Panc1 (cell line): ENCODE measurements around the gene CYB5R3. TPM values are rescaled to one million over a fixed set of nuclear protein-coding genes. Genes with fewer than 3 reads are reported as not detected.

Source experiments
- ATAC-seq: fragments of 200-7000 bp; cut with Tn5 transposase; 2 replicates; pipeline ENCODE4 v1.9.1; 2020; ENCODE audit warnings: mild to moderate bottlenecking, moderate library complexity
- BruUV-seq: library from RNA; stranded (reverse); fragments of 400-500 nt; replicated peaks from 2 replicates; lab custom pipeline; 2021; lab: Mats Ljungman, UMichigan
- CTCF ChIA-PET: fragments of 300-600 bp; sonication (Branson Sonifier 250); formaldehyde crosslinking; loops from one replicate; lab custom pipeline; 2022; ENCODE audit warnings: antibody characterized with exemption; lab: Charles Lee
- POLR2A ChIA-PET: fragments of 300-600 bp; sonication (Branson Sonifier 250); formaldehyde crosslinking; loops from one replicate; lab custom pipeline; 2022; ENCODE audit warnings: antibody characterized with exemption; lab: Charles Lee
- DNase-seq: peaks from one replicate; pipeline ENCODE4 v3.0.0-alpha.2; 2010; ENCODE audit warnings: low read depth, low spot score
- H3K27ac ChIP-seq: 2 replicates; pipeline ENCODE4 v1.5.1; 2011; ENCODE audit warnings: mild to moderate bottlenecking, low read length, inconsistent platforms
- H3K27me3 ChIP-seq: fragments of 200-500 bp; sonication (Bioruptor generic); 2 replicates; pipeline ENCODE4 v1.6.0; 2014; ENCODE audit warnings: low read length, inconsistent platforms; ENCODE audit not compliant: control insufficient read depth, insufficient read depth
- H3K36me3 ChIP-seq: fragments of 200-500 bp; sonication (Bioruptor generic); 2 replicates; pipeline ENCODE4 v1.5.1; 2014; ENCODE audit warnings: inconsistent platforms, mild to moderate bottlenecking, low read length, moderate library complexity; ENCODE audit not compliant: control insufficient read depth, insufficient read depth
- H3K4me1 ChIP-seq: 2 replicates; pipeline ENCODE4 v1.5.1; 2011; ENCODE audit warnings: inconsistent platforms, mild to moderate bottlenecking, low read length, moderate library complexity; ENCODE audit not compliant: control insufficient read depth, insufficient read depth
- H3K4me3 ChIP-seq, 2 experiments: 2 replicates each; pipeline ENCODE4 v1.5.1; 2011 to 2012; ENCODE audit warnings: low read depth in 2 of 2, low read length in 2 of 2, mild to moderate bottlenecking in 2 of 2, inconsistent platforms in 1 of 2, moderate library complexity in 1 of 2
- H3K9me3 ChIP-seq: fragments of 200-500 bp; sonication (Bioruptor generic); 2 replicates; pipeline ENCODE4 v1.5.1; 2014; ENCODE audit warnings: low read depth, mild to moderate bottlenecking, inconsistent platforms, low read length, moderate library complexity; ENCODE audit not compliant: control insufficient read depth, insufficient read depth
- POLR2AphosphoS5 ChIP-seq: IDR thresholded peaks from 2 replicates; pipeline ENCODE4 v1.6.1; 2012; ENCODE audit warnings: mild to moderate bottlenecking, low read depth, low read length, moderate library complexity
- SIN3A ChIP-seq: IDR thresholded peaks from 2 replicates; pipeline ENCODE4 v1.6.1; 2012; ENCODE audit warnings: low read depth, mild to moderate bottlenecking, low read length, moderate library complexity, borderline replicate concordance; ENCODE audit not compliant: insufficient read depth
- TCF7L2 ChIP-seq: IDR thresholded peaks from 2 replicates; pipeline ENCODE4 v1.6.1; 2011; ENCODE audit warnings: mild to moderate bottlenecking, low read depth, low read length, inconsistent platforms
- in situ Hi-C: cut with HindIII; loops from 2 replicates; pipeline ENCODE4 v1.10.0; 2016; ENCODE audit warnings: low sequenced_read_pairs, low pct_unique_long_range_greater_than_20kb
- intact Hi-C: fragments of 100-400 bp; cut with micrococcal nuclease; formaldehyde crosslinking; loops from one replicate; pipeline ENCODE4 v1.10.0; 2022; ENCODE audit not compliant: unreplicated experiment
- total RNA-seq: library from RNA; stranded (reverse); gene quantifications from one replicate; pipeline ENCODE4 v1.2.1, GENCODE V29; 2021; ENCODE audit not compliant: unreplicated experiment
- TF ChIP-seq, protein P1 (sequence below), 2 experiments: IDR thresholded peaks; 2 replicates each; pipeline ENCODE4 v1.6.1; 2011 to 2012; ENCODE audit warnings: low read depth in 2 of 2, control low read depth in 1 of 2, low read length in 1 of 2, mild to moderate bottlenecking in 1 of 2, moderate library complexity in 1 of 2; ENCODE audit not compliant: insufficient read depth in 1 of 2
- TF ChIP-seq, protein P2 (sequence below): fragments of 450-650 bp; IDR thresholded peaks from 2 replicates; pipeline ENCODE4 v1.5.1; 2017; ENCODE audit warnings: mild to moderate bottlenecking

The CYB5R3 gene
- total RNA-seq, 1 experiment from 2014 or later, result 102 TPM

DNA sequence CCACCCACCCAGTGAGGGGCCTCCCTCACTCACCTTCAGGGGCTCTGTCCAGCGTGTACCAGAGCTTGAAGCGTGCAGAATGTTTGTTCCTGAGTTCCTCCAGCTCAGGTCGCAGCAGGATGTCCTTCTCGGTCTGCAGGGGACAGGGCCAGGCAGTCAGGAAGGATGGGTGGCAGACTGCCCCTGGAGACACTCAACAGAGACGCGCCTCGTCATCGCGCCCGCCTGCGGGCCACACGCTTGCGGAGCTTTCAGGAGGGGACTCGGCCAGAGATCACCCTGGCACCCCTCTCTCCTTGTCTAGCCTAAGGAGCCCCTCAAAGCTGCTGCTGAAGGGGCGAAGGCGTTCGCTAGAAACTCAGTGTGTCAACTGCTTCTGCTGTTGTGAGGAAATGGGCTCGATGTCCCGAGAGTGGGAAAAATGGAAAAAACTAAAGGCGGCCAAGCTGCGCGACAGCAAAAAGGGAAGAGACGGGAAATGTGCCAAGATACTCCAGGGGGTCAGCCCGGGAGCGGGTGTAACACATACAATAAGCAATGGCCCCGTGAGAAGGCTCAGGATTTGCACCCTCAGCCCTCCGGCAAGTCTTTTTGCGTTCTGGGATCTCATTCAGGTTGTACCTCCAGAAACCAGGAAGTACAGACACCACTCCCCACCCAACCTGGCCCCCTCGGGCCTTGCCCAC, 25.3 kb downstream of the CYB5R3 start:
- no peaks in the 10 kb centered on the region for H3K9me3 ChIP-seq
- BruUV-seq, result no TSS peak
- H3K4me3 ChIP-seq, result no peak overlapping the region
- intact Hi-C loops, result no loop called here
- TF ChIP-seq POLR2AphosphoS5, result no peak
- TF ChIP-seq, protein P1, sequence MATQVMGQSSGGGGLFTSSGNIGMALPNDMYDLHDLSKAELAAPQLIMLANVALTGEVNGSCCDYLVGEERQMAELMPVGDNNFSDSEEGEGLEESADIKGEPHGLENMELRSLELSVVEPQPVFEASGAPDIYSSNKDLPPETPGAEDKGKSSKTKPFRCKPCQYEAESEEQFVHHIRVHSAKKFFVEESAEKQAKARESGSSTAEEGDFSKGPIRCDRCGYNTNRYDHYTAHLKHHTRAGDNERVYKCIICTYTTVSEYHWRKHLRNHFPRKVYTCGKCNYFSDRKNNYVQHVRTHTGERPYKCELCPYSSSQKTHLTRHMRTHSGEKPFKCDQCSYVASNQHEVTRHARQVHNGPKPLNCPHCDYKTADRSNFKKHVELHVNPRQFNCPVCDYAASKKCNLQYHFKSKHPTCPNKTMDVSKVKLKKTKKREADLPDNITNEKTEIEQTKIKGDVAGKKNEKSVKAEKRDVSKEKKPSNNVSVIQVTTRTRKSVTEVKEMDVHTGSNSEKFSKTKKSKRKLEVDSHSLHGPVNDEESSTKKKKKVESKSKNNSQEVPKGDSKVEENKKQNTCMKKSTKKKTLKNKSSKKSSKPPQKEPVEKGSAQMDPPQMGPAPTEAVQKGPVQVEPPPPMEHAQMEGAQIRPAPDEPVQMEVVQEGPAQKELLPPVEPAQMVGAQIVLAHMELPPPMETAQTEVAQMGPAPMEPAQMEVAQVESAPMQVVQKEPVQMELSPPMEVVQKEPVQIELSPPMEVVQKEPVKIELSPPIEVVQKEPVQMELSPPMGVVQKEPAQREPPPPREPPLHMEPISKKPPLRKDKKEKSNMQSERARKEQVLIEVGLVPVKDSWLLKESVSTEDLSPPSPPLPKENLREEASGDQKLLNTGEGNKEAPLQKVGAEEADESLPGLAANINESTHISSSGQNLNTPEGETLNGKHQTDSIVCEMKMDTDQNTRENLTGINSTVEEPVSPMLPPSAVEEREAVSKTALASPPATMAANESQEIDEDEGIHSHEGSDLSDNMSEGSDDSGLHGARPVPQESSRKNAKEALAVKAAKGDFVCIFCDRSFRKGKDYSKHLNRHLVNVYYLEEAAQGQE (IDR thresholded peaks at IDR 0.05; ENCODE audit: insufficient read depth in 1 of 2, low read depth in 2 of 2, low read length in 1 of 2), result no peak
- TF ChIP-seq TCF7L2, result no peak
- TF ChIP-seq, protein P2, sequence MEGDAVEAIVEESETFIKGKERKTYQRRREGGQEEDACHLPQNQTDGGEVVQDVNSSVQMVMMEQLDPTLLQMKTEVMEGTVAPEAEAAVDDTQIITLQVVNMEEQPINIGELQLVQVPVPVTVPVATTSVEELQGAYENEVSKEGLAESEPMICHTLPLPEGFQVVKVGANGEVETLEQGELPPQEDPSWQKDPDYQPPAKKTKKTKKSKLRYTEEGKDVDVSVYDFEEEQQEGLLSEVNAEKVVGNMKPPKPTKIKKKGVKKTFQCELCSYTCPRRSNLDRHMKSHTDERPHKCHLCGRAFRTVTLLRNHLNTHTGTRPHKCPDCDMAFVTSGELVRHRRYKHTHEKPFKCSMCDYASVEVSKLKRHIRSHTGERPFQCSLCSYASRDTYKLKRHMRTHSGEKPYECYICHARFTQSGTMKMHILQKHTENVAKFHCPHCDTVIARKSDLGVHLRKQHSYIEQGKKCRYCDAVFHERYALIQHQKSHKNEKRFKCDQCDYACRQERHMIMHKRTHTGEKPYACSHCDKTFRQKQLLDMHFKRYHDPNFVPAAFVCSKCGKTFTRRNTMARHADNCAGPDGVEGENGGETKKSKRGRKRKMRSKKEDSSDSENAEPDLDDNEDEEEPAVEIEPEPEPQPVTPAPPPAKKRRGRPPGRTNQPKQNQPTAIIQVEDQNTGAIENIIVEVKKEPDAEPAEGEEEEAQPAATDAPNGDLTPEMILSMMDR, result no peak
- no peak for TF ChIP-seq SIN3A
- no peaks in the 10 kb centered on the region for H3K36me3 ChIP-seq
- ChIA-PET CTCF (interaction anchor here (0.6 kb wide), 1 partner anchor 296 kb away, joined by 3 read pairs; no protein-coding TSS in a partner anchor), POLR2A (interaction anchor here (0.6 kb wide), 1 partner anchor 131 kb away, joined by 5 read pairs; no protein-coding TSS in a partner anchor)
- no peaks in the 10 kb centered on the region for H3K27me3 ChIP-seq
- no peak for ATAC-seq
- DNase-seq, result no peak
- in situ Hi-C loops, result no loop called here
- no peak overlapping the region for H3K27ac ChIP-seq
- no peaks in the 10 kb centered on the region; the same call in 1 of the 2 replicates for H3K4me1 ChIP-seq

DNA sequence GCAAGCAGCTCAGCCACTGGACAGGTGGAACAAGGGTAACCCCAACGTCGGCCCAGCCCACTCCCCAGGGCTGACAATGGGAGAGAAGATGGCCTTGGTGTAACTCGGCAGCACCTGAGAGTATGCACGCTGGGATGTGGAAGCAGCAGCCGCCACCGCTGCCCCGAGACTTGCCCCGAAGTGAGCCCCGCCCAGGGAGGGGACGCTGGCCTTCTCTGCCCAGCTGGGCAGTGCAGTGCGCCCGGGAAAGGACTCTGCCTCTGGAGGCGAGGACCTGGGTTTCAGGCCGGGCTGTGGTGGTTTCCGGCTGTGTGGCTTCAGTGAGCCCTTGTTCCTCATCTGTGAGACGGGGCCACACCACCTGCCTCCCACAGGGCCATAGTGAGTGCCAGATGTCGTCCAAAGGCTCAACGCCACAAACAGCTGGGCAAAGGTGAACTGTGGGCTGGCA, 25.9 kb downstream of the CYB5R3 start:
- intact Hi-C loops, result no loop called here

More for the DNA sequence above, 25.9 kb downstream of the CYB5R3 start:
- in situ Hi-C loops, result no loop called here
- ATAC-seq (no peak), DNase-seq (no peak)
- H3K27me3 ChIP-seq, result no peaks in the 10 kb centered on the region
- ChIA-PET POLR2A (interaction anchor here (0.6 kb wide), 1 partner anchor 132 kb away, joined by 5 read pairs; no protein-coding TSS in a partner anchor), CTCF (interaction anchor here (0.6 kb wide), 1 partner anchor 297 kb away, joined by 3 read pairs; no protein-coding TSS in a partner anchor)
- H3K4me1 ChIP-seq, result no peaks in the 10 kb centered on the region; the same call in 1 of the 2 replicates
- no TSS peak for BruUV-seq
- no peaks in the 10 kb centered on the region for H3K9me3 ChIP-seq
- no peaks in the 10 kb centered on the region for H3K36me3 ChIP-seq
- no peak overlapping the region for H3K27ac ChIP-seq
- H3K4me3 ChIP-seq, result no peak overlapping the region
- TF ChIP-seq TCF7L2 (no peak), SIN3A (no peak), POLR2AphosphoS5 (no peak)
- TF ChIP-seq, protein P1 (IDR thresholded peaks at IDR 0.05; ENCODE audit: insufficient read depth in 1 of 2, low read depth in 2 of 2, low read length in 1 of 2), result no peak
- TF ChIP-seq, protein P2, result no peak
